Lung (tissue), 12 donors: ENCODE measurements around the gene PFN1. TPM values are rescaled to one million over a fixed set of nuclear protein-coding genes. Genes with fewer than 3 reads are reported as not detected.

Source experiments
- ATAC-seq: fragments of 200-7000 bp; cut with Tn5 transposase; one replicate; pipeline ENCODE4 v1.9.1; 2020; ENCODE audit warnings: moderate number of reproducible peaks; ENCODE audit not compliant: insufficient read depth, low FRiP score
- DNase-seq, 3 donors: peaks; one replicate each; pipeline ENCODE4 v3.0.0-alpha.2; 2013 to 2017
- H3K27ac ChIP-seq, 2 donors: one replicate each; pipeline ENCODE4 v1.5.1; 2013; ENCODE audit warnings: mild to moderate bottlenecking in 2 of 2, moderate library complexity in 2 of 2, control low read depth in 1 of 2, inconsistent platforms in 1 of 2, low read depth in 1 of 2, low read length in 1 of 2
- H3K27me3 ChIP-seq, 3 donors: one replicate each; pipeline ENCODE4 v1.5.1; 2013; ENCODE audit warnings: low read length in 2 of 3; ENCODE audit not compliant: control insufficient read depth in 3 of 3, insufficient read depth in 3 of 3
- H3K36me3 ChIP-seq, 4 donors: one replicate each; pipeline ENCODE4 v1.5.1; 2013; ENCODE audit warnings: low read length in 4 of 4, mild to moderate bottlenecking in 1 of 4, moderate library complexity in 1 of 4; ENCODE audit not compliant: control insufficient read depth in 4 of 4, insufficient read depth in 4 of 4
- H3K4me1 ChIP-seq, 5 donors: one replicate each; pipeline ENCODE4 v1.5.1; 2013; ENCODE audit warnings: low read length in 5 of 5, mild to moderate bottlenecking in 2 of 5, moderate library complexity in 1 of 5; ENCODE audit not compliant: control insufficient read depth in 5 of 5, insufficient read depth in 5 of 5
- H3K4me3 ChIP-seq: one replicate; pipeline ENCODE4 v1.5.1; 2013; ENCODE audit warnings: mild to moderate bottlenecking, control low read depth, moderate library complexity
- H3K9ac ChIP-seq, 2 donors: one replicate each; pipeline ENCODE4 v1.5.1; 2013; ENCODE audit warnings: low read length in 2 of 2, control low read depth in 1 of 2; ENCODE audit not compliant: insufficient read depth in 1 of 2
- H3K9me3 ChIP-seq, 4 donors: one replicate each; pipeline ENCODE4 v1.5.1; 2013; ENCODE audit warnings: low read length in 3 of 4, mild to moderate bottlenecking in 1 of 4, moderate library complexity in 1 of 4; ENCODE audit not compliant: control insufficient read depth in 4 of 4, insufficient read depth in 3 of 4
- CTCF ChIP-seq: IDR thresholded peaks from 2 replicates; pipeline ENCODE4 v1.5.1; 2012; ENCODE audit warnings: mild to moderate bottlenecking; ENCODE audit errors: control extremely low read depth, extremely low read depth
- WGBS, 2 donors: extraction: QIAGEN DNeasy Blood & Tissue Kit; methylation state at CpG; one replicate each; pipeline ENCODE4 v1.1.7; 2013; 5-methylcytosine and 5-hydroxymethylcytosine counted together
- polyA plus RNA-seq, 2 donors: library from polyadenylated mRNA; stranded (reverse); fragments of 200-250 nt; gene quantifications; one replicate each; pipeline ENCODE4 v1.2.1, GENCODE V29; 2013
- total RNA-seq, 2 donors: library from RNA; depleted of rRNA in 1 of 2; stranded (reverse); fragments of >200 nt in 1 of 2; gene quantifications; one replicate each; pipeline ENCODE4 v1.2.1, GENCODE V29; 2014 to 2021
- donor health status: control.
- donor health status: control.
- donor health status: Bipolar disorder and iron deficiency.
- donor health status: healthy.
- donor health status: DM: yes; HTN: yes; CAD: no.

The PFN1 gene
- total and polyA plus RNA-seq, 4 donors = 461 to 2,264 (median 749) TPM

DNA sequence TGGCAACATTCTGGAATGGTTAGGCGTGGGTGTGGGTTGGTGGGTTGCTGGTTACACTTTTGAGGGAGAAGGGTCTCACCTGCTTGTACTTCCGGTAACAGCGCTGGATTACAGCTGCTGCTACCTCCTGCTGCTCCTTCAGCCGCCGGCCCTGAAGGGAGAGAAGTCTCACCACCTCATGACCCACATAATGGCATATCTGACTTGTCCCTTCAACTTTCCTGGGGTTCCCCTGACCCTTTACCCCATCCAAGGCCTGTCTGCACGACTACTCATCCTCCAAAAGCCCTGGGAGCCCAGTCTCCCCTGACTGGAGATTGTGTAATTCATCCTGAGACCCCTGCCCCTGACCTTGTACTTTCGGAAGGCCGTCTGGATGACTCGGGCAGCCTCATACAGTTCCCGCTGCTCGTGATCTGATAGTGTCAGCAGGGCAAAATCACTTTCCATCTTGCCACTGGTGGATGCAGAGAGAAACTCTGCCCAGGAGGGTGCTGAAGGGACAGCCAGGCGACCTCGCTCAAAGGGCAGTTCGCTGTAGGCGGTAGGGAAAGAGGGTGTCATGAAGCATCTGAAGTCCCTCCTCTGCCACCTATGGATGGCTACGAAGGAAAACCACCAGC lies 21.3 kb upstream of the PFN1 start:
- H3K36me3 ChIP-seq = peaks cover 4 to 38% (median 17%) of the 10 kb centered on the region in 4 donors
- peaks cover 4 to 21% (median 11%) of the 10 kb centered on the region in 5 donors for H3K4me1 ChIP-seq
- no peak for TF ChIP-seq CTCF
- peak overlapping the region; percentile 39 to 76 for H3K27ac ChIP-seq
- H3K27me3 ChIP-seq = no peaks in the 10 kb centered on the region
- H3K9me3 ChIP-seq = no peaks in the 10 kb centered on the region
- H3K9ac ChIP-seq = no peak overlapping the region
- DNase-seq = peak in 1 of 3 donors; percentile 9
- 84 to 89% methylated on average over 16 of the region's 16 CpGs for WGBS, 2 donors
- no peak for ATAC-seq
- H3K4me3 ChIP-seq = no peak overlapping the region

- 78 to 80% methylated on average over 15 of the region's 15 CpGs for WGBS, 2 donors
Observed at GRCh38 chr17:4969047-4969550, 20.8 kb upstream of the PFN1 start.

GRCh38 chr17:4968486-4969046 lies 20.2 kb upstream of the PFN1 start:
- WGBS, 2 donors = 38 to 58% methylated on average over 20 to 23 of the region's 23 CpGs
- peak overlapping the region; percentile 52 for H3K4me3 ChIP-seq
- peak in 2 of 3 donors; percentile 18 to 24 for DNase-seq
- H3K27ac ChIP-seq = peak overlapping the region; percentile 76 to 93
- peaks cover 4 to 21% (median 10%) of the 10 kb centered on the region in 5 donors for H3K4me1 ChIP-seq
- H3K27me3 ChIP-seq = no peaks in the 10 kb centered on the region
- TF ChIP-seq CTCF = no peak
- H3K36me3 ChIP-seq = peaks cover 4 to 33% (median 15%) of the 10 kb centered on the region in 4 donors
- ATAC-seq = no peak
- H3K9me3 ChIP-seq = no peaks in the 10 kb centered on the region
- H3K9ac ChIP-seq = peak overlapping the region; percentile 25 to 42

More at GRCh38 chr17:4969047-4969550, 20.8 kb upstream of the PFN1 start:
- H3K4me1 ChIP-seq = peaks cover 4 to 21% (median 11%) of the 10 kb centered on the region in 5 donors
- no peaks in the 10 kb centered on the region for H3K9me3 ChIP-seq
- peaks cover 4 to 36% (median 16%) of the 10 kb centered on the region in 4 donors for H3K36me3 ChIP-seq
- H3K9ac ChIP-seq = no peak overlapping the region
- H3K27me3 ChIP-seq = no peaks in the 10 kb centered on the region
- H3K27ac ChIP-seq = peak overlapping the region; percentile 76 to 93
- DNase-seq = no peak
- H3K4me3 ChIP-seq = no peak overlapping the region
- no peak for ATAC-seq
- no peak for TF ChIP-seq CTCF
